HUDEP-2 (cell line): Measurements from ENCODE around the gene RDH5.

Experiments
- DNase-seq, 76 experiments: peaks; one replicate each; lab custom pipeline; 2025; ENCODE audit not compliant: unreplicated experiment in 76 of 76; lab: John Stamatoyannopoulos, UW

The RDH5 gene

GRCh38 chr12:55726971-55727370 is 6.8 kb downstream of the RDH5 start:
- no peak for DNase-seq

GRCh38 chr12:55727643-55728185 is 7.5 kb downstream of the RDH5 start:
- DNase-seq = peak in 57 of 76 experiments; percentile 6 to 73 (median 48)

GRCh38 chr12:55728186-55728938 is 8.2 kb downstream of the RDH5 start:
- peak in 10 of 76 experiments; percentile 17 to 65 (median 42) for DNase-seq

GRCh38 chr12:55728939-55729818 is 9.0 kb downstream of the RDH5 start, which contains the start of gene CD63:
Gene CD63 (minus strand): TSS chr12:55729009. CDS start chr12:55728341, 668 bp downstream.
- DNase-seq = peak in 75 of 76 experiments; percentile 10 to 87 (median 70)

GRCh38 chr12:55729819-55730818 is 9.9 kb downstream of the RDH5 start:
- DNase-seq = peak in 15 of 76 experiments; percentile 10 to 38 (median 21)

- no peak for DNase-seq
These were observed 12.1 kb downstream of the RDH5 start for GRCh38 chr12:55732288-55732687.

- no peak for DNase-seq
These were observed 12.9 kb downstream of the RDH5 start for GRCh38 chr12:55733021-55733555.

GRCh38 chr12:55733858-55734257 is 13.7 kb downstream of the RDH5 start:
- peak in 2 of 76 experiments; percentile 3 to 15 for DNase-seq

GRCh38 chr12:55734595-55734994 is 14.4 kb downstream of the RDH5 start:
- no peak for DNase-seq

GRCh38 chr12:55736076-55736475 is 15.9 kb downstream of the RDH5 start:
- DNase-seq = no peak

GRCh38 chr12:55736780-55737580 is 16.8 kb downstream of the RDH5 start:
- DNase-seq = peak in 65 of 76 experiments; percentile 8 to 82 (median 54)

- DNase-seq = peak in 8 of 76 experiments; percentile 8 to 52 (median 32)
These were observed 17.5 kb downstream of the RDH5 start for GRCh38 chr12:55737581-55738122.

- peak in 75 of 76 experiments; percentile 32 to 91 (median 81) for DNase-seq
These were observed 18.2 kb downstream of the RDH5 start for GRCh38 chr12:55738123-55739024.

- DNase-seq = no peak
These were observed 18.8 kb downstream of the RDH5 start for GRCh38 chr12:55739025-55739378.

GRCh38 chr12:55741931-55742680 is 21.9 kb downstream of the RDH5 start:
- DNase-seq = no peak

GRCh38 chr12:55742719-55743405 is 22.7 kb downstream of the RDH5 start, which contains the start of gene GDF11:
Gene GDF11 (plus strand): TSS chr12:55743122. CDS start chr12:55743317, 195 bp downstream.
- peak in 56 of 76 experiments; percentile 4 to 71 (median 41) for DNase-seq
